ENCODE measurements around the gene ZNF618.
A peak's percentile ranks its signal among the peaks of the same experiment; 100 is the strongest.

ZNF618 gene

GRCh38 chr9:114072184-114073140, 196.4 kb downstream of the ZNF618 start:
- no peak for TF ChIP-seq CTCF (conservative IDR thresholded peaks at IDR 0.05; ENCODE audit: low read length)
- peak; percentile 46 for DNase-seq (ENCODE audit: low read depth)
- H3K4me3 ChIP-seq (ENCODE audit: low read length): no peak overlapping the region

DNA sequence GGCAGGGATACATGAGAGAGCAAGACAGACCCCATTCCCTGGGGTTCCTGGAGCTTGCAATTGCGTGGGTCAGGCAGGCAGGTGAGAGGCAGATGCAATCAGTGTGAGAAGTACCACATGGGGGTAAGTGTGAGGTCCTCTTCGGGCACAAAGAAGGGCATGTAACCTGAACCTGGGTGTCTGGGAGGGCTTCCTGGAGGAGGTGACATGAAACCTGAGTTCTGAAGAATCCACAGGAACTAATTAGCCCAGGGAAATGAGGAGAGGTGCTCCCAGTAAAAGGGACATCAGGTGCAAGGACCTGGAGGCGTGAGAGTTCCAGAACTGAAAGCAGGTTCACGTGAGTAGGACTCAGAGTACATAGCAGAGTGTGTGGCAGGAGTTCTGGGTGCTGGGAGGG, 199.5 kb downstream of the ZNF618 start:
- TF ChIP-seq CTCF (conservative IDR thresholded peaks at IDR 0.05; ENCODE audit: low read length): no peak
- H3K4me3 ChIP-seq (ENCODE audit: low read length): no peak overlapping the region
- no peak for DNase-seq (ENCODE audit: low read depth)

DNA sequence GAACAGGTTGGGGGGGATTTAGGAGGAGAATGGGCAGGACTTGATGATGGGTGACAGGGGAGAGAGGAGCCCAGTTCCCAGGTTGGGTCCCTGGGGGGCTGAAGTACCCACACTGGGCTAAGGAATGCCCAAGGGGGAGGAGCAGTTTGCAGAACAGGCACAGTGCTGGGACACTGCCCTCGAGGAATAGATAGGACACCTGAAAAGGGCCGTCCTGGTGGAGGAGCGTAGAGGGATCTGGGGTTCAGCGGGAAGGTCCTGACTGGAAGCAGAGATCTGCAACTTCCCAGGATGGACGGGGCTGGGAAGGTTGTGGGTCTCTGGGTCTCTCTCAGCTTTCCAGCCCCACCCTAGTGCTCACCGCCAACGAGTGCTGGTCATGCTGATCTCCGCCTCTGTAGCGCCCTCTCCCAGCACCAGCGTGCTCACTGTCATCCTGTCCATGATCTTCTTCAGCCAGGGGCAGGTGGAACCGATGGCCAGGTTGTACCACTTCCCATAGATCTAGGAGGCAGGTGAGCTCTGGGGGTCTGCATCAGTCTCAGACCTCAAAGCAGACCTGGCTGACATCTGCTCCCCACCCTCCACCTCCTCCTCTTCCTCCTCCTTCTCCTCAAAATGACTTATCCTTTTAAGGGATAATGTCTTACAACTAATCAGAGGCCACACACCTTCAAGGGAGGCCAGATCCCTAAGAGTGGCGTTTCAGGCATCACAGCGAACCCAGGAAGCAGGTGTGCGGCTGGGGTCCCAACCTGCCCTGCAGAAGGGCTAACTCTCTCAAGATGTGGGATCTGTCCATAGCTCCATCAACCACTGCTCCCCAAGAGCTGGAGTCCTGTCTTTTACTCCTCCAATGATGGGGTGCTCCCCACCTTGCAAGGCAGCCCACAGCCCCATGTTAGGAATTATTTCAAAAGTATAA, 200.4 kb downstream of the ZNF618 start:
- TF ChIP-seq CTCF (conservative IDR thresholded peaks at IDR 0.05; ENCODE audit: low read length): no peak

GRCh38 chr9:114077162-114077837, 201.2 kb downstream of the ZNF618 start:
- H3K4me3 ChIP-seq (ENCODE audit: low read length): no peak overlapping the region
- no peak for TF ChIP-seq CTCF (conservative IDR thresholded peaks at IDR 0.05; ENCODE audit: low read length)
- DNase-seq (ENCODE audit: low read depth): no peak

More for the DNA sequence above, 200.4 kb downstream of the ZNF618 start:
- no peak for DNase-seq (ENCODE audit: low read depth)
- H3K4me3 ChIP-seq (ENCODE audit: low read length): no peak overlapping the region

DNA sequence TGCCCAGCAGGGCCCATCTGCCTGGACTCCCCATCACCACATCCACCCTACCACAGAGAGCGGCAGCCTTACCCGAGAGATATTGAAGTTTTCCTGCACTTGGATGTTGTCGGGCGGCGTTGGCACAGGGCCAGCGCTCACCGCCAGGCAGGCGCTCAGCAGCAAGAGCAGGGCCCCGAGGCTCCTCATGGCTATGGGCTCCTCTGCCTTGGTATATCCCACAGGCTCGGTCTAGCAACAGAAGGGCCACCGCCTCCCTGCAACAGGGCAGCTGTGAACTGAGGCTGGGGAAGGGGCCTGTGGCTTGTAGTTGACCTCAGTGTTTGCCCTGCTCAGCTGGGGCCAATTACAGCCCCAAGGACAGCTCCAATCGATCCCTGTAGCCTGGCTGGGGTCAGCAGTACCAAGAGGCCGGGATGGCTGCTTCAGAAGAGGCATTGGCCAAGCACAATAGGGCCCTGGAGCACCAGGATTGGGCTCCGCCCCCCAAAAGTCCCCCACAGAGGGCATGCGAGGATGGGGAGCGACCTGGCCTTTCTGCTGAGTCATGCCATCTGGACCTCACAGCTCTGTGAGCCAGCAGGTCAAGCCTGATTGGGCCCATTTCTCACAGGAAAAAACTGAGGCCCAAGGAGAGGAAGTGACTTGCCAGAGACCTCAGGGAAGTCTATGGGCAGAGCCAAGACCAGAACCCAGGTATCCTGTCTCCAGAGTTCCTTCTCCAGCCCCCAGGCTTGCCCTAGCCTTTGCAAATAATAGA, 202.1 kb downstream of the ZNF618 start, which contains the start of gene AMBP:
TSS of gene AMBP (minus strand) at position 280 of the 760 bp plus-strand sequence. CDS start at position 189, 91 bp downstream.
- no peak for TF ChIP-seq CTCF (conservative IDR thresholded peaks at IDR 0.05; ENCODE audit: low read length)
- H3K4me3 ChIP-seq (ENCODE audit: low read length): no peak within 1 kb of the TSS
- DNase-seq (ENCODE audit: low read depth): no peak

DNA sequence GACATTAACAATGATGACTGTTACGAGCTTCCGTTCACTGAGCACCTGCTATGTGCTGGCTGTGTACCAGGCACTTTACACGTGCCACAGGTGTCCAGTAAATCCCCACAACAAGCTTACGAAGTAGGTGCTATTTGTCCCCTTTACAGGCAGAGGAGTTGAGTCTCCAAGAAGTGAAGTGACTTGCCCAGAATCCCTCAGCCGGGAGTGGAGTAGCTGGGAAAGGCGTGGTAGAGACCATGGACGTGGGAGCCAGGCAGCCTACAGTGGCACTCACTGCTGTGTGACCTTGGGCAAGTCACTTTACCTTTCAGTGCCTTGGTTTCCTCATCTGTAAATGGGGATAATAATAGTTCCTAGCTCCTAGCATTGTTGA, 202.7 kb downstream of the ZNF618 start:
- H3K4me3 ChIP-seq (ENCODE audit: low read length): no peak overlapping the region
- TF ChIP-seq CTCF (conservative IDR thresholded peaks at IDR 0.05; ENCODE audit: low read length): no peak
- no peak for DNase-seq (ENCODE audit: low read depth)
